Glomerular visceral epithelial cell (primary cell): Measurements from ENCODE around the gene OR2A5.
"Not testable (repeated sequence)": the region's sequence is repeated elsewhere in the genome, so short reads cannot be mapped to it uniquely, and the experiment has no call there.

Source experiments
- DNase-seq: peaks from one replicate; pipeline ENCODE4 v3.0.0-alpha.2; 2016; ENCODE audit errors: extremely low spot score

Gene OR2A5, protein sequence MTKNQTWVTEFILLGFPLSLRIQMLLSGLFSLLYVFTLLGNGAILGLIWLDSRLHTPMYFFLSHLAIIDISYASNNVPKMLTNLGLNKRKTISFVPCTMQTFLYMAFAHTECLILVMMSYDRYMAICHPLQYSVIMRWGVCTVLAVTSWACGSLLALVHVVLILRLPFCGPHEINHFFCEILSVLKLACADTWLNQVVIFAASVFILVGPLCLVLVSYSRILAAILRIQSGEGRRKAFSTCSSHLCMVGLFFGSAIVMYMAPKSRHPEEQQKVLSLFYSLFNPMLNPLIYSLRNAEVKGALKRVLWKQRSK

DNA sequence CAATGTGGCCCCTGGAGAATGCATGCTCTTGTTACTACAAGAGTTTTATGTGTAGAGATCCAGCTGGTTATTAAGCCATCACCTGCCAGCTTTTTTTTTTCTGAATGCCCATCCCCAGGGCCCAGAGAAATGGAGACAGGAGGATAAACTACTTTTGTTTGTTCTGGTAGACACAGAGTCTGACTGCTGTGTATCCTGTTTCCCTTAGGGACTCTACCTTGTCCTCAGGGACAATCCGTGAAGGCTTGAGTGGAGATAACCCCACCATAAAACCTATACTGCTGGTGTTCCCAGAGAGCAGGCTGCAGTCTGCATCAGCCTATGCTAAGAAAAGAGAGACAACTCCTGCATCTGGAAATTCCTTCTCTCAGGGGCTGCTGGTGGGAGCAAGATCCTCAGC, at the start of gene OR2A5:
TSS of gene OR2A5 (plus strand) at position 301 of the 400 bp plus-strand sequence. CDS start 1,454 bp downstream, outside the sequence.
- no peak for DNase-seq

DNA sequence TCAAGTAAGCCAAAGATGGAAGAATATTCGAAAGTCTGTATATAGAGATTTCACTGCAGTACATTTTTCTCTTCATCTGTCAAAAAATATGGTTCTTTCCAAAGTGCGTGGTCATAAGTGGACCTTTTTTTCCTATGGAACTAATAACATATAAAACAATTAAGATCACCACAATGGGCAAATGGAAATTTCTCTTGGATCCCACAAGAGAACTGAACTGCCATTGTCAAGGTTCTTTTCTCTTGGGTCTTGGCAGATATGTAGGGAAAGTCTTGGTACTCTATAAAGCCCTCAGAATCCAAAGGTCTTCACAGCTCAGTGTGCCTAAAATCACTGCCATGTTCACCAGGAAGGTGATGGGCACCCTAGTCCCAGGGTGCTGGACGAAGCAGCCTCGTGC, 48.7 kb upstream of the OR2A5 start, which contains the start of gene OR6B1:
TSS of gene OR6B1 (plus strand) at position 301 of the 400 bp plus-strand sequence. CDS start 3,677 bp downstream, outside the sequence.
- DNase-seq = no peak

DNA sequence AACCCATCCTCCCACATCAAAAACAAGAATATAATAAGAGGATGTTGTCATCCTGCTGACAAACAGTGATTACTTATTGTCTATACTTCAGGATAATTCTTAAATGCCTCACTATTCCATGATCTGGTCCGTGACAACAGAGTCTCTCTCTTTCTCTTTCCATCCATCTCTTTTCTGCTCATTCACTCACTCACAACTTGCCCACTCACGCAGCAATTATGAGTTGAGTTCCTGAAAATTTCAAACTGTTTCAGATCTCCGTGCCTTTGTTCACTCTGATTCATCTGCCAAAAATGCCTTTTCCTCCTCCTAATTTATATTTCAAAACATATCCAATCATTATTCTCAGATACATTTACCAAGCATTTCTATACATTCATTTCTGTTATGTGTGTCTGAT, 47.2 kb upstream of the OR2A5 start:
- DNase-seq = no peak

DNA sequence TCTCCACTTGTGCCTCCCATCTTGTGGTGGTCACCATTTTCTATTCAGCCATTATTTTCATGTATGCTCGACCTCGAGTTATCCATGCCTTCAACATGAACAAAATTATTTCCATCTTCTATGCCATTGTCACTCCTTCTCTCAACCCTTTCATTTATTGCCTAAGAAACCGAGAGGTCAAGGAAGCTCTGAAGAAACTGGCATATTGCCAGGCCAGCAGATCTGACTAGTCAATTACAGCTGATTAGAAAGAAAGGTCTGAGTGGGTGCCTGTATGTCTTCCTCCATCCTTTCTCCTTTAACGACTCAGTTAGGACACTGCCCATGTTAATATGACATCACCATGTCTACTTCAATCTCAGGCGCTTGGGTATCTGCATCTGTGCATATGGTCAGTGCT, 44.0 kb upstream of the OR2A5 start:
- no peak for DNase-seq

DNA sequence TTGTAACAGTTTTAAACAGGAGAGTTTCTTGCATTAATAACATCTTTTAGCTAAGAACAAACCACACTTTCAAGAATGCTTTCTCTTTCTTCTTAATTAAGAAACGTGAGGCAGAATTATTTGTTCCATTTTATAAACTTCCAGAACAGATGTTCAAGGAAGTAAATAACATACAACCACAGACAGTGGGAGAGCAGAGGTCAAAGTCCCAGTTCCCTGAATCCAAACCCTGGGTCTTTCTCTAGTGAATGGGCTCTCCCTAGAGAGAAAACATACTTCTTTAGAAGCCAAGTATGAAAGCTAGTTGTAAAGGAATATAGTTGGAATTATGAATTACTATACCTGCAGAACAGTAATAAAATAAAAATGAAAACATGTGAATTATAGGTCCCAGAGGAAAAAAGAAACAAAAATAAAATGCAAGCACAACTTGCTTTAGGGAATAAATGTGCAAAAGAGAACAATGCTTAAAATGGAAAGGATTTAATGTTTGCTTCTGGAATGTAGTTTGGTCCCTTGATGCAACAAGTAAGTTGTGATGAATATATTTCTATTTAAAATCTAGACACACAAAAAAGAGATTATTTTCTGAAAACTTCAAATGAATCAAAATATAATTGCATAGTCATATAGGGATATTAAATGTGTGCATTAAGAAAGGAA, 42.6 kb upstream of the OR2A5 start:
- DNase-seq = no peak

DNA sequence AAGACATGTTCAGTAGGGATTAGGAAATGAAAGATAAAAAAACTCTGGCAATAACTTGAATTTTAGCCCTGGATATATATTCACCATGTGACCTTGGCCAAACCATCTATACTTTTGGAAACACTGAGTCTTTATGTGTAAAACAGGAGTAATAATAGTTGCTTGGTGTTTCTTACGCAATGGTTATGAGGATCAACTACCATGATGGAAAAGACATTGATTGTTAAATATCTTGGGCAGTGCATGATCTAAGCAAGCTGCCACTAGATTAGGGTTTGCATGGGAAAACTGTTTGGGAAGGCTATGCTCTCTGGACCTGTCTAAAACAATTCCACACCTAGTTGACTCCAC, 42.1 kb upstream of the OR2A5 start:
- no peak for DNase-seq

DNA sequence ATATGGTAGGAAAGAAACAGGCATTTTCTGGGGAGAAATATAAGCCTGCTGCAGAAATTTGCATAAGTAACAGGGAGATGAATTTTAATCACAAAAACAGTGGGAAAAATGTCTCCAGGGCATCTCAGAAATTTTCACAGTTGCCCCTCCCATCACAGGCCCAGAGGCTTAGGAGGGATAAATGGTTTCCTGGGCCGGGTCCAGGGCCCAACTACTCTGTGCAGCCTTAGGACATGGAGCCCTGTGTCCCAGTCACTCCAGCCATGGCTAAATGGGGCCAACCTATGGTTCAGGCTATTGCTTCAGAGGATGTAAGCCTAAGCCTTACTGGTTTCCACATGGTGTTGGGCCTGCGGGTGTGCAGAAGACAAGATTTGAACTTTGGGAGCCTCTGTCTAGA, 39.4 kb upstream of the OR2A5 start:
- no peak for DNase-seq

DNA sequence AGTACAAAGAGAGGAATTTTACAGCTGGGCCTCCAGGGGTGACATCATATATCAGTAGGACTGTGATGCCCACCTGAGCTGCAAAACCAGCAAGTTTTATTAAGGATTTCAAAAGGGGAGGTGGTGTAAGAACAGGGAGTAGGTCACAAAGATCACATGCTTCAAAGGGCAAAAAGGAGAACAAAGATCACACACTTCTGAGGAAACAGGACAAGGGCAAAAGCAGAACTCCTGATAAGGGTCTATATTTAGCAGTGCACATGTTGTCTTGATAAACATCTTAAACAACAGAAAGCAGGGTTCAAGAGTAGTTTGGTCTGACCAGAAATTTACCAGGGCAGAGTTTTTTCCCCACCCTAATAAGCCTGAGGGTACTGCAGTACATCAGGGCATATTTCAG, 38.7 kb upstream of the OR2A5 start:
- DNase-seq = not testable (repeated sequence)

DNA sequence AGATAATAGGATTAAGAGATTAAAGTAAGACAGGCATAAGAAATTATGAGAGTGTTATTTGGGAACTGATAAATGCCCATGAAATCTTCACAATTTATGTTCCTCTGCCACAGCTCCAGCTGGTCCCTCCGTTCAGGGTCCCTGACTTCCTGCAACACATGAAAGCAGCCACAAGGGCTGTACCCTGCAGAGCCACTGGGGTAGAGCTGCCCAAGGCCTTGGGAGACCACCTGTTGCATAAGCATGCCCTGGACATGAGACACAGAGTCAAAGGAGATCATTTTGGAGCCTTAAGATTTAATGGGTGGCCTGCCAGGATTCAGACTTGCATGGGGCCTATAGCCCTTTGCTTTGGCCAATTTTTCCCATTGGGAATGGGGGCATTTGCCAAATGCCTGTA, 37.9 kb upstream of the OR2A5 start:
- not testable (repeated sequence) for DNase-seq

DNA sequence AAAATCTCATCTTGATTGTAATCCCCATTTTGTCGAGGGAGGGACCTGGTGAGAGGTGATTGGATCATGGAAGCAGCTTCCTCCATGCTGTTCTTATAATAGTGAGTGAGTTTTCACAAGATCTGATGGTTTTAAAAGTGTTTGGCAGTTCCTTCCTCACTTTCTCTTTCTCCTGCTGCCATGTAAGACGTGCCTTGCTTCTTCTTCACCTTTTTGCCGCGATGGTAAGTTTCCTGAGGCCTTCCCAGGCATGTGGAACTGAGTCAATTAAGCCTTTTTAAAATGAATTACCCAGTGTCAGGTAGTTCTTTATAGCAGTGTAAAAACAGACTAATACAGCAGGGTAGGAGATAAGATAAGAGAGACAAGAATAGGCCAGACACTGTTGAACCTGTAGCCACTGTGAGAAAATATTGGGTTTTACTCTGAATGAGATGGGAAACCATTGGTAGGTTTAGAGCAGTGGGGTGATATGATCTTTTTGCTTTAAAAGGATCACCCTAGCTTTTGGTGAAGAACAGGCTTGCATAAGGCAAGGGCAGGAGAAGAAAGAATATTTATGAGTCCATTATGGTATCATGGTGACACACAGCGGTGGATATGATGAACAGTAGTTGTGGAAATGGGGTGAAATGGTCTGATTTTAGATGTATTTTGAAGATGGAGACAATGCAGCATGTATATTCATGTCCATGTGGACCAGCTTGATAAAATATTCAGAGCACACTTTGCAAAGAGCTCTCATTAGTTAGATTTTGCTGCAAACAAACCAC, 37.1 kb upstream of the OR2A5 start:
- no peak for DNase-seq

DNA sequence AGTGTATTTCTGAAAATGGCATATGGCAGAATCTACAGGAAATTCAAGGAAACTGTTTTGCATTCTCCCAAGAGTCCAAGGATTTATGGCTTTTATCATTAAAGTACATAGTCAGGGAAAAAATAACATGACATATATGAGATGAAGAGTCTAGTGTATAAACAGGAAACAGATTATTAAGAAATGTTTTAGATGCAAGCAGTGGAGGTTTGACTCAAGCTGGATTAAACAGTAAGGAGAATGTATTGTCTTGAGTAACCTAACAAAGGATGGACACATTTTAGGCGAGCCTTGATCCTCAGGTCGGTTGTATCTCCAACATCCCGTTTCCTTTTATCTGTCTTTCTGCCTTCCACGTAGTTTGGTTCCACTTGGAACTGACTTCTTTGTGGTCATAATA, 30.7 kb upstream of the OR2A5 start:
- no peak for DNase-seq

DNA sequence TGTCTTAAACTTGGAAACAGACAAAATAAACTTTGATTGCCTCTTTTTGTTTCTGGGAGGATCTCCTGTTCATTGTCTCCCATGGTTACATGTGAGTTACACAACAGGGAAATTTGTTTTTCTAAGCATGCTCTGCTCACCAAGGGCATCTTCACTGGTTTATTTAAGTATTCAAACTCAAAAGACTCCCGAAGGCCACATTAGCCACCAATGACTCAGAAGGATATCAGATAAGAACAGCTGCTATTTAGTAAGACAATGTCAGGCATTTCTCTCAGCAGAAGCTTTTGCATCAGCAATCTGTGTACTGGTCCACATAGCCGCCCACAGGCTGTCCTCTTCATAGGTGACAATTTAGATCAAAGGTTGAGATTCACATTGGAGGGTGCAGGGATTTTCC, 29.3 kb upstream of the OR2A5 start:
- peak; percentile 3 for DNase-seq

DNA sequence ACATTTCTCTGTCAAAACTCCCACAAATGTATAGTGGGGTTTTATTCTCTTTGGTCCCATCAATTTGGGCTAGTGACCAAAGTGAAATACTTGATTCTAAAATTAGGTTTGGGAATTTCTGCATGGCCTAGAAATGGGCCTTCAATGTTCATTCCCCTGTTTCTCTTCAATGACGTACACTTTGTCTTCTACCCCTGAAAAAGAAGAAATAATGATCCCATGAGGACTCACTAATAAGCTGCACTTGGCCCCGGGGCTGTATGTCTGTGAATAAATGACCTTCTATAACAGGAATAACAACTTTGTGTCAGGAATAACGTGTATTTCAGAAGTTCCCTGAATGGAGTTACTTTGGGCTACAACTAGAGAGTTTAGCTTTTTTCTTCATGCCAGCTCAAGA, 28.4 kb upstream of the OR2A5 start:
- DNase-seq = no peak

DNA sequence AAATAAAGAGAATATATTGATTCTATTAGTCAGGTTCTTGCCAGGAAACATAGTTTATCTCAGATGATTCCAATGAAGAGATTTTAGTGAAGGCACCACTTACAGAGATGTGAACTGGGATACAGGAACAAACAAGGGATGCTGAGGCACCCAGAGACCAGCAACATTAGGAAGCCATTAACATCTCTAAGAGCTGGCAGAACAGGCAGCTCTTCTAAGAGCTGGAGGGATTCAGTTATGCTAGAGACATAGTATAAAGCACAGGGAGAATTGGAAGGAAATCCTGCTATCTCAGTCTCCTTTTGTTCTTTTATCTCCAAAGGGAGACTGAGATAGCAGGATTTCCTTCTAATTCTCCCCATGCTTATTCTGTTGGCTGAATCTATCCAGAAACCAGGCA, 26.6 kb upstream of the OR2A5 start:
- DNase-seq = no peak

DNA sequence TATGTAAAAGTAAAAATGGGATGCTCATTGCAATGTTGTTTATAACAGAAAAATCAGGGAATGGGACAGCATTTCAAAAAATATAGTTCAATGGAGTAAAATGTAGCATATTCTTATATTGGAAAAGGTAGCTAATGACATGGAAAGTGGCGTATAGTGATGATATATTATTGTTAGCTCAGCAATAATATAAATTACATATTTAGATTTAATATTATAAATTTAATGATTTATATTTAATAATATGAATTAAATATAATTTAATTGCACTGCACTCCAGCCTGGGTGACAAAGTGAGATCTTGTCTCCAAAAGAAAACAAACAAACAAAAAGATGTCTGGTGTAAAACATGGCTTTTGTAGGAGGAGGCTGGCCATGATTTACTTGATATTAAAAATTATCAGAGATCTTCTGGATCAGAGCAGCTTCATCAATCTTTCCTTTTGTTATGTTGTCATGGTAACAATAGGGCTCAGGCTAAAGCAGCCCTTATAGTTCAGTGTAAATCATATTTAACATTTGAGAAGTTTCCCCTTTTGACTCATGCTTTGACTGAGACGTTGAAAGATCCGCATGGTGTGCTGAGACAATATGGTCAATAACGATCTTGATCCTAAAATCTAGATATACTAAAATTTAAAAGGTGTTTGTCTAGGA, 25.4 kb upstream of the OR2A5 start:
- no peak for DNase-seq

DNA sequence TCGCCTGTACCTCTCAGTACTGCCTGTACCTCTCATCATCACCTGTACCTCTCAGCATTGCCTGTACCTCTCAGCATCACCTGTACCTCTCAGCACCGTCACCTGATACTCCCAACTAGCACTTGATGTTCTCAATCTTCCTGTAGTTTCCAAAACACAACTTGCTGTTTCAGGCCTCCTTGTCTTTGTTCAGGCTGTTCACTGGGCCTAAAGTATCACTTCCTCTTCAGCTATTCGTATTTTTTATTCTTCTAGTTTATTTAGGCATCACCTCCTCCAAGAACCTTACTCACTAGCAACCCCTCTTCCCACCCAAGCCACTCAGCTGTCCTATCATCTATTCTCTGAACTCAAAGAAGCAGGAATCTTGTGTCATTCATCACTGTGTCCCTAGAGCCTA, 24.5 kb upstream of the OR2A5 start:
- DNase-seq = no peak

DNA sequence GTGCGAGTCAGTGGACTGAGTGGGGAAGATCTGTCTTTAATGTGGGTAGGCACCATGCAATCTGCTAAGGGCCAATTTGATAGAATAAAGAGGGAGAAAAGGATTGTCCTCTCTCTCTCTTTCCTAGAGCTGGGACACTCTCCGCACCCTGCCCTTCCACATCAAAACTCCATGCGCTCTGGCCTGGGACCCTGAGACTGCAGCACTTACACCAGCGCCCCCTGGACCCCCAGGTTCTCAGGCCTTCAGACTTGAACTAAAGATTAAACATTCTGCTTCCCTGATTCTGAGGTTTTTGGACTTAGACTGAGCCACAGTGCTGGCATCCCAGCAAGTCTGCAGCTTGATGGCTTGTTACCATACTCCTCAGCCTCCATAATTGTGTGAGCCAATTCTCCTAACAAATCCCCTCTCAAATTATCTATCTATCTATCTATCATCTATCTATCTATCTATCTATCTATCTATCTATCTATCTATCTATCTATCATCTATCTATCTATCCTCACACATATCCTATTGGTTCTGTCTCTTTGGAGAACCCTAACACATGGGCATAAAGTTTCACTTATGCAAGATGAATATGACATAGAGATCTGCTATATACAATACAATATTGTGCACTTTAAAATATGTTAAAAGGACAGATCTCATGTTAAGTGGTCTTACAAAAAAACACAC, 22.4 kb upstream of the OR2A5 start:
- DNase-seq = no peak

DNA sequence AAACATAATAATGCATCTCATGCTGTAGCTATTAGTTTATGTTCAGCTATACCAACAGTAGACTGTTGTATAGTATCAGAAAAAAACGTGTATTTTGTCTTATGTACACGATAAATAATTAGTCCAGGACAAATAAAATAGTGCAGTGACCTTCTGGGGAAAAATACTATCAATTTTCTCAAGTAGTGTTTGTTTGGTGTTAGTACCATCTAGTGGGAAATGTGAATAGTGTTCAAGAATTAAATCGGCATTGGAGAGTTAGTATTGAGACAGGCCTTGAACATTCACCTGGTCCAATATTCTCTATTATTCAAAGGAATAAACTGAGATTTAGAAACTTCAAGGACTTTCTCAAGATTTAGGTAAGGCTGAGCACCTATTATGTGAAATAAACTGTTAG, 21.7 kb upstream of the OR2A5 start:
- DNase-seq = peak; percentile 10

DNA sequence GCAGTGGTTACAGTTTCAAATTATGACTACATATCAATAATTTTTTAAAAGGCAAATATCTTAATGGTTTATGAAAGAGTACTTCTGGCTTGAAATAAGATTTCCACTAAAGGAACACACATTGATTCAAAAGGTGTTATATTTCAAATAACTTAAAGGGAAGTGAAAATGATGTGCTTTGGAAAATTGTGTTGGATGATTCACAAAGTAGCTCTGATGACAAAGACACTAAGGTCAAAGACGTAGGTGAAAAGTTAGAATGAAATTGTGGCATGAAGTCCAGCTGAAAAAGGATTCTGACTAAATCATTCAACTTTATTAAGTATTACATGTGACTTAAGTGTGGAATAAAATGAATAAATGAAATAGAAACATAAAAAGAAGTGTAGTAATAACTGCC, 20.8 kb upstream of the OR2A5 start:
- DNase-seq = no peak

DNA sequence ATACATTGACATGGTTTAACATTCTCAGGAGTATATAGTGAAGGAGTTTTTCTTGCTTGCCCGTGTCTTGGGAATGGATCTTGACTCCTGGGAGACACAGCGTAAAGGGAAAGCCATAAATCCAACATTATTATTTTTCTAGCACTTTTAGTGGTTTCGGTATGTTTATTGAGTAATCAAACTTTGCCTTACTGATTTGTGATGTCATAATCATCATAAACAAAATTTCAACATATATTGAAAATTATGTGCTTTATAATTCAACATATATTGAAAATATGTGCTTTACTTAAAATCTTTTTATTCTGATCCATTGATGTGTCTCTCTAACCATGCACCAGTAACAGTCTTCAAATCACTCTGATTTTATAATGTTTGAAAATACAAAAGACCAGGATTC, 20.2 kb upstream of the OR2A5 start:
- DNase-seq = no peak

DNA sequence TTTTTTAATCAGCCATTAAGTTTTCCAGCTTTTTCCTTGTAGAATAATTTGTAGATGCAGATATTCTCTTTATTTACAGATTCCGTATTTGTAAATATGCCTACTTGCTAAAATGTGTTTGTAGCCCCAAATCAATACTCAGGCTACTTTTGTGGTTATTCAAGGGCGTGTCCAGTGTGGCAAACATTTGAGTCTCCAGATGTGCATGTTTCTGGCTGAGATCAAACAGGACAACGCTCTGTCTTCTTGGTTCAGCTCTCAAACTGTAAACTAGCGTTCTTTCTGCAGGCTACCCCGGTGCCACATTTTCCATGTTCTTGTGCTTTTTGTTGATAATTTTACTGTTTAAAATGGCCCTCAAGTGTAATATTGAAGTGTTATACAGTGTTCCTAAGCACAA, 16.2 kb upstream of the OR2A5 start:
- DNase-seq = no peak
